ENCODE measurements around the gene PRKCE.

PRKCE gene

GRCh38 chr2:45670646-45671045 lies 19.2 kb downstream of the PRKCE start:
- DNase-seq = no peak

- DNase-seq = no peak
Observed at GRCh38 chr2:45672138-45672537, 20.7 kb downstream of the PRKCE start.

- DNase-seq = no peak
Observed at GRCh38 chr2:45674035-45674816, 22.8 kb downstream of the PRKCE start.

GRCh38 chr2:45675263-45675812 lies 23.9 kb downstream of the PRKCE start:
- DNase-seq = no peak

- no peak for DNase-seq
Observed at GRCh38 chr2:45676088-45676487, 24.6 kb downstream of the PRKCE start.

GRCh38 chr2:45678791-45679348 lies 27.4 kb downstream of the PRKCE start:
- no peak for DNase-seq

- no peak for DNase-seq
Observed at GRCh38 chr2:45680351-45680967, 29.0 kb downstream of the PRKCE start.

GRCh38 chr2:45681675-45682074 lies 30.2 kb downstream of the PRKCE start:
- DNase-seq = peak in 1 of 2 donors; percentile 68

- DNase-seq = no peak
Observed at GRCh38 chr2:45683292-45683691, 31.8 kb downstream of the PRKCE start.

- no peak for DNase-seq
Observed at GRCh38 chr2:45684756-45685155, 33.3 kb downstream of the PRKCE start.

- no peak for DNase-seq
Observed at GRCh38 chr2:45685260-45685659, 33.8 kb downstream of the PRKCE start.

- DNase-seq = no peak
Observed at GRCh38 chr2:45687964-45688363, 36.5 kb downstream of the PRKCE start.

GRCh38 chr2:45688479-45689298 lies 37.2 kb downstream of the PRKCE start:
- DNase-seq = no peak

GRCh38 chr2:45690231-45690630 lies 38.8 kb downstream of the PRKCE start:
- DNase-seq = no peak

GRCh38 chr2:45691171-45691999 lies 39.9 kb downstream of the PRKCE start:
- DNase-seq = no peak

- no peak for DNase-seq
Observed at GRCh38 chr2:45692566-45692965, 41.1 kb downstream of the PRKCE start.

GRCh38 chr2:45695480-45696007 lies 44.1 kb downstream of the PRKCE start:
- DNase-seq = peak in 1 of 2 donors; percentile 17

GRCh38 chr2:45696708-45697107 lies 45.2 kb downstream of the PRKCE start:
- no peak for DNase-seq

- DNase-seq = no peak
Observed at GRCh38 chr2:45697190-45697589, 45.7 kb downstream of the PRKCE start.

- DNase-seq = no peak
Observed at GRCh38 chr2:45698554-45698953, 47.1 kb downstream of the PRKCE start.

- peak in 1 of 2 donors; percentile 43 for DNase-seq
Observed at GRCh38 chr2:45699032-45699658, 47.7 kb downstream of the PRKCE start.
